Fibroblast of villous mesenchyme (primary cell): Measurements from ENCODE around the gene LIMCH1. TPM values are rescaled to one million over a fixed set of nuclear protein-coding genes. Genes with fewer than 3 reads are reported as not detected.

Experiments
- DNase-seq: peaks from one replicate; pipeline ENCODE4 v3.0.0-alpha.2; 2010; ENCODE audit warnings: low read depth
- H3K4me3 ChIP-seq: 2 replicates; pipeline ENCODE4 v1.5.1; 2011; ENCODE audit warnings: low read depth, mild to moderate bottlenecking, low read length
- total RNA-seq: library from RNA; depleted of rRNA; stranded (reverse); fragments of >200 nt; gene quantifications from 2 replicates; pipeline ENCODE4 v1.2.3, GENCODE V29; 2012
- TF ChIP-seq, protein P1 (sequence below): IDR thresholded peaks from 2 replicates; pipeline ENCODE4 v1.5.1; 2012; ENCODE audit warnings: low read depth, mild to moderate bottlenecking, low read length; ENCODE audit not compliant: insufficient read depth

The LIMCH1 gene
- total RNA-seq, 1 donor, result 3.9 TPM

DNA sequence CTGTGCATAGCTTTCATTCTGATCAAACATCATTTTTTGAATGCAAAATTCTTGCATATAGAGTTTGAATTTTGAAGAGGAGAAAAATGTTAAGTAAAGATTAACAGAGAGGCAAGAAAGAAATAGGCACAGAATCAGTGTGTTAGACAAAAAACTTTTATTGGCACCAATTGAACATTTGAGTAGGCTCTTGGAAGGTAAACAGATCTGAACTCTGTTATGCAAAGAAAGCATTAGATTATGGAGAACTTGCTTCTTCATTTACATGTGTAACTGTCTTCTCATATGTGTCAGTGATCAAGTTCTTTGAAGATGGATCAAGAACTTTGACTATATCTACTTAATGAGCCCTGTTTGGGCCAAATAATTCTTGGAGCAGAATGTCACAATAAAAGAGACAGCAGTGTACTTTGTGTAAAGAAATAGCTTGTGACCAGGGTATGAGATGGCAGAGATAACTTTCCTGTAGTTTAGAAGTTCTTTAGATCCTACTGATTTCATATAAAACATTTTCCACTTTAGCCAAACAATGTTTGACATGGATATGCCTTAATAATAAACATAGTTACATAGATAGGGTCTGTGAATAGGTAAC is 61.3 kb downstream of the LIMCH1 start:
- DNase-seq, result no peak
- TF ChIP-seq, protein P1, sequence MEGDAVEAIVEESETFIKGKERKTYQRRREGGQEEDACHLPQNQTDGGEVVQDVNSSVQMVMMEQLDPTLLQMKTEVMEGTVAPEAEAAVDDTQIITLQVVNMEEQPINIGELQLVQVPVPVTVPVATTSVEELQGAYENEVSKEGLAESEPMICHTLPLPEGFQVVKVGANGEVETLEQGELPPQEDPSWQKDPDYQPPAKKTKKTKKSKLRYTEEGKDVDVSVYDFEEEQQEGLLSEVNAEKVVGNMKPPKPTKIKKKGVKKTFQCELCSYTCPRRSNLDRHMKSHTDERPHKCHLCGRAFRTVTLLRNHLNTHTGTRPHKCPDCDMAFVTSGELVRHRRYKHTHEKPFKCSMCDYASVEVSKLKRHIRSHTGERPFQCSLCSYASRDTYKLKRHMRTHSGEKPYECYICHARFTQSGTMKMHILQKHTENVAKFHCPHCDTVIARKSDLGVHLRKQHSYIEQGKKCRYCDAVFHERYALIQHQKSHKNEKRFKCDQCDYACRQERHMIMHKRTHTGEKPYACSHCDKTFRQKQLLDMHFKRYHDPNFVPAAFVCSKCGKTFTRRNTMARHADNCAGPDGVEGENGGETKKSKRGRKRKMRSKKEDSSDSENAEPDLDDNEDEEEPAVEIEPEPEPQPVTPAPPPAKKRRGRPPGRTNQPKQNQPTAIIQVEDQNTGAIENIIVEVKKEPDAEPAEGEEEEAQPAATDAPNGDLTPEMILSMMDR, result no peak
- no peak overlapping the region for H3K4me3 ChIP-seq

DNA sequence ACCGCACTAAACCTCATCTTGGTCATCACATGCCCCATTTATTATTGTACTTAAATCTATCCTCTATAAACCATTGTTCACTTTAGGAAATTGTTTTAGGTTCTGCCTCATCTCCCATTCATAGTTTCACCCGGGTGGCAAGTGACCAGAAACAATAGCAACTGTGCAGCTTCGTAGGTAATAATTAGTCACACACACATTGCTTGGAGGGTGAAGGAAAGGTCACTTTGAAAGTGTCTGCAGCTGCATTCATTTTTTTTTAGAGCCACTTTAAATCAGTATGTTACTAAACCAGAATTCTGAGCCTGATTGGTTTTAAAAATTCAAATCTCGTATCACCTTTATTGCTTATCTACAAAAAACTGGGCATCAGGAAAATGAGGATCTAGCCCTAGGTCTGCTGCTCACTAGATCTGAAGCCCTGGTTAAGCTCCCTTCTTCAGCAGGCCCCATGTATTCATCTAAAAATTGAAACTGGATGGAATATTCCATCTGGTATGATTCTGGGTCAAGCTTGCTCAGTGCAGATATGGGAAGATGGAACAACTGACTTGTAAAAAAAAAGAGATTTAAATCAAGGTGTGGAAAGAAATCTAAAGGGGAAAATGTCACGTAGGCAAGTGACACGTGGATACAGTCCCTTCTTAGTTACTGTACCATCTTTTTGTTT is 62.4 kb downstream of the LIMCH1 start:
- no peak for DNase-seq
- H3K4me3 ChIP-seq, result no peak overlapping the region
- TF ChIP-seq, protein P1, result no peak

DNA sequence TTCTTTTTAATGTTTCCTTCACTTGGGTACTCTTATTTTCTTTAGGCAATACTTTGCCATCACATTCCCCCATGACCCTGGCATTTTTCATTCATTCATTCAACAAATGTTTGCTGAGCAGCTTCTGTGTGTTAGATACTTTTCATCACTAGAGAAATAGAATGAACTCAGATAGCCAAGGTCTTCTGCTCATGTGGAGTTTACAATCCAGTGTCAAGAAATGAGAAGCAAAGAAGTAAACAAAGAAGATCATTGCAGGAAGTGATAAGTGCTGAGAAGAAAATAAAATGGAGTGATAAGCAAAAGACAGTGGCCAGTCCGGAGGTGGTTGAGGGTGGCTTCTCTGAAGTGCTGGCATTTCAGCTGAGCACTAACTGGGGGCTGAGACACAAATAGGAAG is 63.1 kb downstream of the LIMCH1 start:
- DNase-seq, result no peak
- TF ChIP-seq, protein P1, result no peak

DNA sequence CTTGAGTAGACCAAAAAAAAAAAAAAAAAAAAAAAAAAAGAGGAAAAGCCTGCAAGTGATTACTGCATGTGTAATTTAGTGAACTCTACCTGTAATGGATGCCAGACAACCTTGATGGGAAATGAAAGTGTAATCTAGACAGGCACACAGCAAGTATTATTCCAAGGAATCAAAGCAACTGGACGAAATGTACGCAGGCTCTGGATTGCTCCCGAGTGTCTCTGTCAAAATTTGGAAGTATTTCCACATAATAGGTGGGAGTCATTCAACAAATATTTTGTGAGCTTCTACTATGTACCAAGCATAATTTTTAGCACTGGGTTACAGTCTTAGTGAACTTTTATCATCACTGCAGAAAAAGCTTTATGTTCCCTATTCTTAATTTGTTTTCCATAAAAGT is 64.2 kb downstream of the LIMCH1 start:
- H3K4me3 ChIP-seq, result no peak overlapping the region
- TF ChIP-seq, protein P1, result no peak
- DNase-seq, result no peak

More for the DNA sequence above, 63.1 kb downstream of the LIMCH1 start:
- no peak overlapping the region for H3K4me3 ChIP-seq

DNA sequence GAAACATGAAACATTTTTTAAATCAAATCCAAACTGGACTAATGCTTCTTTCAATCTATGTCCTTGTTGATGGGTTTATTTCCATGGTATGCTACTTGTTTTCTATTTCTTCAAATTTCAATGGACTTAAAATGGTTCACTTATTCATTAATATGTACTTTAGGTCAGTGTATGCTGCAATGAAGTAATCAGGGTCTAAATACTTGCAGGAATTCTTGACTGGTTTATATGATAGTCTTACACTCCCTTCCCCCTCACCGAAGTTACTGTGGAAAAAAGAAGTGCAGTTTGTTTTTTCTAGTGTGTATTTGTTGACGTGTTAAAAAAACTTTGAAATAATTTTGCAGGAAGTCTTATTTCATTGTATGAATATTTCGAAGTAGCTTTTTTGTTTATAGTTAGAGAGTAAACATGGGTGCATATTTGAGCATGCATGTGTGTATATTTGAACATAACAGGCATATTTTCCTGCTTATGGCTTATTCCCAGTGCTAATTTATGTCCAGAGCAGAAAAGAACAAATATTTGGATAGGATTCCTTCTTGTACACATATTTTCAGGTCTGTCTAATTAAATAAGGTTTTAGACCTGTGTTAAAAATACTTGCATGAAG is 65.0 kb downstream of the LIMCH1 start:
- H3K4me3 ChIP-seq, result no peak overlapping the region
- DNase-seq, result no peak
- TF ChIP-seq, protein P1, result no peak

DNA sequence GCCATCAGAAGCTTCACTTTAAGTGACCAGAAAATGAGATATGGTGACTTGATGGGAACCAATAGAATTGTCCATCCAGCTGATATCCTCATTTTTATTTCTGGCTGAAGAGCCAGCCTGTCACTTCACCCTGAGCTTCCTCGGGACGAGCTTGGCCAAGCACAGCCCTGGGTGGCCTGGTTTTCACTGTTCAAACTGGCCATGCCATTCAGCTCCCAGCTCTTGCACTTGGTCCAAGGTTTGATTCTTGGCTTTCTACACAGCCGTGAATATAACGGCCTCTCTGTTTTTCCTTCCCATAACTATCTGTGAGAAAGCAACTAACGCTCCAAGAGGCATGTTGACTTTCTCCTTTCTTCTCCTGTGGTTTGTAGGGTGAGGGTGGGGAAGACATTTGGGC is 71.9 kb downstream of the LIMCH1 start:
- TF ChIP-seq, protein P1, result no peak
- no peak overlapping the region for H3K4me3 ChIP-seq
- no peak for DNase-seq

DNA sequence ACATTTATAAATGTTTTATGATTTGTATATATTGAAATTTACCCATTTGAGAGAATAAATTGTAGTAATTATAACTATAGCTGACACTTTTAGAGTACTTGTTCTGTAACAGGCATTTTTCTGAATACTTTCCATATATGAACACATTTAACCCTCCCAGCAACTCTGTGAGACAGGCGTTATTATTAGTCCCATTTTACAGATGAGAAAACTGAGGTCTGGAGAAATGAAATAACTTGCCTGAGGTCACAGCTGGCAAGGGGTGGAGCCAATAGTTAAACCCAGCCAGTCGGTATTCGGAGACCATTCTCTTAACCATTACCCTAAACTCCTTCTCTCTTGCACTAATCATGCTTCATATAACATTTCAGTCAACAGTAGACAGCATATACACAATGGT is 72.5 kb downstream of the LIMCH1 start:
- TF ChIP-seq, protein P1, result no peak
- no peak overlapping the region for H3K4me3 ChIP-seq
- DNase-seq, result no peak
